ENCODE measurements around the gene MSX1.

The MSX1 gene

DNA sequence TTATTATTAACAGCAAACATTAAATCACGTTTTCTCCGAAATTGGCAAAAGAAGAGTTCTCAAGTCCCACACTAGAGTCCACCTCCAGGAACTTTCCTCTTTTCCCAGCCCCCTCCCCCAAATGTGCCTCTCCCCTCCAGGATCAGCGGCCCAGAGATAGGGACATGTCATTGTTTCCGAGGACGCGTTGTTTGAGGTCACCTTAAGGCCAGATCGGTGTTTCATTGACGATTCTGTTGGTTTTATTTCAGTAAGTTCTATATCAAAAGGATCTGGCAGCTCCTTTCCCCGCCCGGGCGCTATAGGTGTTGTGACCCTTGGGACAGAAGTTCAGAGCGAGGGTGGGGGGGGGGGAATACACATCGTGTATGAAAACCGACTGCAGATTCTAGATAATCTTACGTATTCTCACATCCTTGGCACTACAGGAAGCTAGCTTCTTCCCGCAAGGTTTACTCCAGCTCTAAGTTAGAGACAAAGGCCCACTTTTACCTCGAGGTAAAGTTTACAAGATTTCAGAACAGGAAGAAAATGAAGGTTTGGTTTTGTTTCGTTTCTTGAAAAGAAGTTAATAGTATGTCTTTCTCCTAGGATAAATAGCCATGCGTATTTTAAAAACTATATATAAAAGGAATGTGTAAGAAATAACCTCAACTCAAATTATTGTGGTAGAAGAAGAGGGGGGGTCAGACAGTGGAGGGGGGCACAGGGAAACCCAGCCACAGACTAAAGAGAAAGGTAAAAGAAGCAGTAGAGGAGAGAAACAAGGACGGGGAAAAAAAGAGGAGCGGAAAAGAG lies 739 bp upstream of the MSX1 start:
- no peak for DNase-seq

DNA sequence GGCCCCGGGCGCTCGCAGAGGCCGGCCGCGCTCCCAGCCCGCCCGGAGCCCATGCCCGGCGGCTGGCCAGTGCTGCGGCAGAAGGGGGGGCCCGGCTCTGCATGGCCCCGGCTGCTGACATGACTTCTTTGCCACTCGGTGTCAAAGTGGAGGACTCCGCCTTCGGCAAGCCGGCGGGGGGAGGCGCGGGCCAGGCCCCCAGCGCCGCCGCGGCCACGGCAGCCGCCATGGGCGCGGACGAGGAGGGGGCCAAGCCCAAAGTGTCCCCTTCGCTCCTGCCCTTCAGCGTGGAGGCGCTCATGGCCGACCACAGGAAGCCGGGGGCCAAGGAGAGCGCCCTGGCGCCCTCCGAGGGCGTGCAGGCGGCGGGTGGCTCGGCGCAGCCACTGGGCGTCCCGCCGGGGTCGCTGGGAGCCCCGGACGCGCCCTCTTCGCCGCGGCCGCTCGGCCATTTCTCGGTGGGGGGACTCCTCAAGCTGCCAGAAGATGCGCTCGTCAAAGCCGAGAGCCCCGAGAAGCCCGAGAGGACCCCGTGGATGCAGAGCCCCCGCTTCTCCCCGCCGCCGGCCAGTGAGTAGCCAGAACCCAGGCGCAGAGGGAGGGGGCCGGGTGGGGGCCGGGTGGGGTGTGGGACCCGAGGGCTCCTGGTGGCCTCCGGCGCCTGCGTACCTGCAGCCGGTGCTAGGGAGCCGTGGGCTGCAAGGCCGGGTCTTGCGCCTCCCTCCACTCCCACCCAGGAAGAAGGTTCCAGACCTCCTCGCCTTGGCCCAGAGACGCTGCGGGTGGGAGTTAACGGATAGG lies 534 bp downstream of the MSX1 start:
- no peak for DNase-seq

DNA sequence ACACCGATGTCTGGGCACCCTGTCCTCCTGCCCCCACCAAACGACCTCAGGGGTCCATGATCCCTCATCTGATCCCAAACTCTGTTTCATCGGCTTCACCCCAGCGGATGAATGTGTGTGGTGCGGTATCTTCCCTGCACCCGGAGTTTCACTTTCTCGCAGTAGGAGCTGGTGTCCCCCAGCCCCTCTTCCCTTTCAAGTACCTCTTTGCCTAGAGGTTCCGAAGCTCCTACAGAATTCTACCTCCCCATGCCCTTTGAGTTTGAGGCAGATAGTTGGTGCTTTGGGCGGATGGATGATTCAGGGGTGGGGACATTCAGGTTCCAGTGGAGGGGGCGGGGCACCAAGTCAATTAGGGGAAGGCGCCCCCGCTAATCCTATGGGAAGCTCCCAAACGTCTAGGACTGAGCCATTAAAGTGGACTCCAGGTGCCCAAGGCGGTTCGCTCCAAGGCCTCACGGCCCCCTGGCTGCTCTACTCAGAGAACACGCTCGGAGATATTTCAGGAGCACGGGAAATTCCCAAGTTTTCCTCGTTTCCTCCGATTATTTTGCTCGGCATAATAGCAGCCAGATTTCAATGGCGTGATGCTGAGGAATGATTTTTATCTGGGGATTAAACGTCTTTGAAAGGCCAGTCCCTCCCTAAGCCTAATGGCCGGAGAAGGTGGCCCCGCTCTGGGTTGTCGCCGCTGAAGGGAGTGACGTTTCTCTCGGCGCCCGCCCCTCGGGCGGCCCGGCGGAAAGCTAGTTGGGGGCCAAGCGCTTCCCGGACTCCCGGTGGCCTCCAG lies 1.3 kb downstream of the MSX1 start:
- no peak for DNase-seq

DNA sequence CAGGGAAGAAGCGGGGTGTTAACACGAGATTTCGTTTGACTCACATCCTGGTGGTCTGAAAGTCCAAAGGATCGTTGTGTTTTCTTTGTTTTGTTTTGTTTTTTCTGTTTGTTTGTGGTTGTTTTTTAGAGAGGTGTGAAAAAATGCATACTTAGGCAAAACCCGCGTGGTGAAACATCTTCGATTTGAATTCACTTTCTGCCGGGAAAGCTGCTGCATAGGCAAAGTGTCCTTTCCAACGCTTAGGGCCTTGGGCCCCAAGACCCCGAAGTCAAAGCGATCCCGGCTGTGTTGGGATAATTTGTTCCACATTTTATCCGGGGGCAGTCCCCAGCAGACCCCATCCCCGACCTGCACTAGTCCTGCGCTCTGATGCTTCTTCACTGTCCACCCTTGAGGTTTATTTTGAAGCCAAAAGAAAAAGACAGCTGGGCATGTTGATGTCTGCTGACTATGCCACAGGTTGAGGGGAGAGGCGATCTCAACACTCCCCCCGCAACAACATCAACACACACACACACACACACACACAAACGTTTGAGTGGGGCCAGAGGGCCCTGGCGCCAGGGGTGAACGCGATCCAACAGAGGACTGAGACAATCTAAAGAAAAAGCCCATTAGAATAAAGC lies 2.0 kb downstream of the MSX1 start:
- no peak for DNase-seq

DNA sequence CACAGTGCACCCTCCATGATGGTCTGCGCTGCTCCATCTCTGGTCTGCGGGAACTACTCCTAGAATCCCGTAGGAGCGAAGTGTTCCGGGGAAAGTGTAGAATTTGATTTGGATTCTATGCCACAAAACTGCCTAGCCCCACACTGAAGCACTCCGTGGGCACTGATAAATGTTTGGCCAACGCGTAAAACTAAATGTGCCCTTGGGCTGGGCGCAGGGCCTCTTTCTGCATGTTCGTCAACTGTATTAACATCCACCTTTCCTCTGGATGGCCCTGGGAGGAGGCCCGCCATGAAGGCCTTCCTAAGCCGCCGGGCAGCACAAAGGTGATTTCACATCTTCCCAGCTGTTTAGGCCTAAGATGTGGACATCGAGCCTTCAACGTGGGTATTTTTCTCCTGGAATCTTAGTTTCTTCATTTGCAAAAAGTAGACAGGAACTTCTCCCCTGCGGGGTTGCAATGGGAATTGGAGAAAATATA lies 2.6 kb downstream of the MSX1 start:
- DNase-seq, result no peak

DNA sequence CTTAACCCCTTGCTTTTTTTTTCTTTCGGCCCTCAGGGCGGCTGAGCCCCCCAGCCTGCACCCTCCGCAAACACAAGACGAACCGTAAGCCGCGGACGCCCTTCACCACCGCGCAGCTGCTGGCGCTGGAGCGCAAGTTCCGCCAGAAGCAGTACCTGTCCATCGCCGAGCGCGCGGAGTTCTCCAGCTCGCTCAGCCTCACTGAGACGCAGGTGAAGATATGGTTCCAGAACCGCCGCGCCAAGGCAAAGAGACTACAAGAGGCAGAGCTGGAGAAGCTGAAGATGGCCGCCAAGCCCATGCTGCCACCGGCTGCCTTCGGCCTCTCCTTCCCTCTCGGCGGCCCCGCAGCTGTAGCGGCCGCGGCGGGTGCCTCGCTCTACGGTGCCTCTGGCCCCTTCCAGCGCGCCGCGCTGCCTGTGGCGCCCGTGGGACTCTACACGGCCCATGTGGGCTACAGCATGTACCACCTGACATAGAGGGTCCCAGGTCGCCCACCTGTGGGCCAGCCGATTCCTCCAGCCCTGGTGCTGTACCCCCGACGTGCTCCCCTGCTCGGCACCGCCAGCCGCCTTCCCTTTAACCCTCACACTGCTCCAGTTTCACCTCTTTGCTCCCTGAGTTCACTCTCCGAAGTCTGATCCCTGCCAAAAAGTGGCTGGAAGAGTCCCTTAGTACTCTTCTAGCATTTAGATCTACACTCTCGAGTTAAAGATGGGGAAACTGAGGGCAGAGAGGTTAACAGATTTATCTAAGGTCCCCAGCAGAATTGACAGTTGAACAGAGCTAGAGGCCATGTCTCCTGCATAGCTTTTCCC lies 3.4 kb downstream of the MSX1 start:
- no peak for DNase-seq

DNA sequence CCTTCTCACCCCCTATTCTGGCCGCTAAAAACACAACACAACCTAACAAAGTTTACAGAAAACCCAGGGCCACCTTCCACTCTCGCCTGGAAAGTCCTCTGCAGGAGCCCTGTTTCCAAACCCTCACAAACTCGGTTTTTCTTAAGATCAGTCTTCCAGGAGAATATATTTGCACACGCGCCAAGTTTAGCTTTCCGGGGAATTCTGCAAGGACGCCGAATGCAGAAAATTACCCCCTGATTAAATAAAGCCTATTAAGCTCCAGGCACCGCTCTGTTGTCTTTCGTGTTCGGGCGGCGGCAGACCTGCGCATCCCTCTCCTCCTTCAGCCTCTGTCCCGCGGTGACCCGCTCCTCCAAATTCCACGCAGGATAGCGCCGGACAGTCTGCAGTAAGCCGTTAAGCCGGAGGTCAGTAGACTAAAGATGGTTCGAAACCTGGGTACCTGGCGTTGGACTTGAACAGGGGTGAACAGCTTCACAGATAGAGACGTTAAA lies 5.0 kb downstream of the MSX1 start:
- no peak for DNase-seq

DNA sequence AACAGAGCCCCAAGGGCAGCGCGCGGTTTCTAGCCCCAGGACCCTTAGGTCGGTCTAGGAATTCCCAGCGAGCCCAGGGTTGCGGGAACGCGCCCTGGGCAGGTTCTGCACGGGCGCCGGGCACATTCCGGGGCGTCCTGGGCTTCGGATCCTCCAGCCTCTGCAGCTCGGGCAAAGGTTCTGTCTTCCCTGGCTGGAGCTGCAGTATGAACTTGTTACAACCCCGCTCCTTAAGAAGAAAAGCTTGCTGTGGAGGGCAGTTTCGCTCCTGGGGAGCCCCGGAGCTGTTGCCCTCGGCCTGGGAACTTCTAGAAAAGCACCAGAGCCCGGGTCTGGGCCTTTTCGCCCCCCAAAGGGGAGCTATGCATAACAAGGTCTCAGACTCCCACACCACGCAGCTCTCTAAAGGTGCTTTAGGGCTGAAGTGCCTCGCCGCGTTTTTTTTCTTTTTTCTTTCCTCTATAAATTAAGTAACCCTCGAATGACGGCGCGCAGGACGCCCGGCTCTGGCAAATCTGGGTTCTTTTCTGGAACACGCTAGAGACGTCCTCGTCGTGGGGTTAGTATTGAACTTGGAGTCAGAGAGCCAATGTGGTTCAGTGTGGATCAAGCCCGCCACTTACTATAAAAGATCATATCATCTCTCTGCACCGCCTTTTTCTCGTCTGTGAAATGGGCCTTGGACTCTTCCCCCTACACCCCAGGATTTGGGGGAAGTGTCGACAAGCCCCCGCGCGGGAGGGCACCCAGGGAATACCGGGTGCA lies 5.7 kb downstream of the MSX1 start:
- no peak for DNase-seq

DNA sequence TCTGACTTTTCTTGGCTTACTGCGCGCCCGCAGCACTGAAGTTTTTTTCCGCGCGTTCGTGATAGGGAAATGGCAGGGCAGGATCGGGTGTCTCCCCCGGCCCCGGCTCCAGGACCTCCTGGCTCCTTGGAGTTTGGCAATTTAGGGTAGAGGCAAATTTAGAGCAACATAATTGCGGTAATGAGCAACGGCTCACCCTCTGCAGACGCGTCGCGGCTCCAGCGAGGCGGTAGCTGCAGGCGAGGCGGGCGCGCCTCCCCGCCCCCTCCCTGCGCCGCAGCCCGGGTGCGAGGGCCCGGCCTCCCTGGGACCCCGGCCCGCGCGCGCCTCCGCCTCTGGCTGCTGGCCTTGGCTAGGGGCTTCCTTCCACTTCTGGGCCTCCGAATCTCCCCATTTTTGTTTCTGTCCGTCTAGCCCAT lies 6.2 kb downstream of the MSX1 start:
- no peak for DNase-seq

DNA sequence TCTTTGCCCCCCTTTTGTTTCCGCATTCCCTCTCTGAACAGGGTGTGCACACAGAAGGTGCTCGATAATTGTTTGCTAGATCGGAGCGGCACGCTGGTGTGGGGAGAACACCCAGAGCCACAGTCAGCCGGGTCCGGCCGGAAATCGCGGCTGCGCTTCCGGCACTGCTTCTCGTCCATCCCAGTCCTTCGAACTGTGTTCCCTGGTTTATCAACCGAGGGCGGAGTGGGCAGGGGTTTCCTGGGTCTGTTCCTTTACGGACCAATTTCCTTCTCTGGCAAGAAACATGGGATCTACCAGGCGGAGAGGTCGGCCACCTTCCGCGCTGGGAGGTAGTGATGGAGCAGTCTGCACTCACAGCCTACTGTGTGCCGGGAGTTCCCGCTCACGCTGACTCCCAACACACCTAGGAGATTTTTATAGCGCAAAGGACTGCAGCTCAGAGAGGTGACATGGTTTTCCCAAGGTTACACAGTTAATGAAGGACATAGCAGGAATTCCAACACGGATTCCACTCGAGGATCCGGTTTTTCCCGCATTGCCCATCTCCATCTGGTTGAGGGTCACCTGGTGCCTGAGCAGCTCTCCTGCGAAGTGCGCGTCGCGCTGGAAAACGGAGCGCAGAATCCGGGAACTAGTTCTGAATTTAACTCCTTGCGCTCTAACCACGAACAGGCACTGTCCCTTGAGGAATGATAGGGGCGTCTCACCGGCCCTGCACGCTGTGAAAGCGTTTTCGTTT lies 6.8 kb downstream of the MSX1 start:
- DNase-seq, result no peak

DNA sequence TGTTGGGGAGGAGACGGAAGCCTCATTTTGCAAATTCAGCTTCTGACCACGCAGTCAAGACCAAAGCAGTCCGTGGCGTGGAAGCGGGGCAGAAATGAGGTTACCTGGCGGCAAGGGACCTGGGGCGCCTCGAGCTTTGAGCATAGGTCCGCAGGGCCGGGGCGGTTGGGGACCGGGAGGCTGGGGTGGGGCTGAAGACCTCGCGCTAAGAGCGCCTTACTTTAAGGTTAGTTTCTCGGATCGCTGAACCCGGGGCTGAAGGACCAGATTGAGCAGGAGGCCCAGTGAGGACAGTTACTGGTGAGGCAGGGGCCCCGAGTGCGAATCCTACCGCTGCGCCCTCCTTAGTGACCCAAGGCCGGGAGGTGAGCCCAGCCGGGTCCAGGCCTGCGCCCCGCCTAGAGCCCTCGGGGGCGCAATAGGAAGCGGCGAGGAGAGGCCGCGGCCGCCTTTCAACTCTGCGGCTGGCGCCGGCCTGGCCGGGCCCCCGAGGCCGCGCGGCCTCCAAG lies 7.5 kb downstream of the MSX1 start:
- DNase-seq, result no peak

DNA sequence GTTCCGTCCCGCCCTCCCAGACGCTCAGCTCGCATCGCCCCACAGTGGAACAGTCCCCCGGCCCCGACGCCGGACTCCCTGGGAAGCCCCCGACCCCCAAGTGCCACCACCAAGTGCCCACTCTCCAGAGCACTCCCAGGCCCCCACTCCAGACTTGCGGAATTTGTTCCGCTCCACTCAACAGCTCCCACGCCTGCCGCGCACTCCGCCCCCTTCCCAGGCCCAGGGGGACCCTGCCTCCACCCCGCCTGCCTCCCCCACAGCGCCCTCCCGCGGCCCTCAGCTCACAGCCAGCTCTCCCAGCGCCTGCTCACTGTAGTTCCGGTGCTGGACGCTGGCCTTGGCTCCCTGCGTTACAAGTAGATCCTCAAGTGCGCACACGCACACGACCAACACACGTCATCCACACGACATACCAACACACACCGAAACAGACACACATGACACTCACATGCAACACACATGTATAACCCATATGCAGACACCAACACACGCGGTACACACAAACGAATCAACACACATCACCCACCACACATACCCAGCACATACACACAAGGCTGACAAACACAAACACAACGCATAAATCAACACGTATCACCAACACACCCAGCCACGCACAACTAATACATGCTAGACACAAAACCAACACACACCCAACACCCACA lies 8.0 kb downstream of the MSX1 start:
- DNase-seq, result no peak

DNA sequence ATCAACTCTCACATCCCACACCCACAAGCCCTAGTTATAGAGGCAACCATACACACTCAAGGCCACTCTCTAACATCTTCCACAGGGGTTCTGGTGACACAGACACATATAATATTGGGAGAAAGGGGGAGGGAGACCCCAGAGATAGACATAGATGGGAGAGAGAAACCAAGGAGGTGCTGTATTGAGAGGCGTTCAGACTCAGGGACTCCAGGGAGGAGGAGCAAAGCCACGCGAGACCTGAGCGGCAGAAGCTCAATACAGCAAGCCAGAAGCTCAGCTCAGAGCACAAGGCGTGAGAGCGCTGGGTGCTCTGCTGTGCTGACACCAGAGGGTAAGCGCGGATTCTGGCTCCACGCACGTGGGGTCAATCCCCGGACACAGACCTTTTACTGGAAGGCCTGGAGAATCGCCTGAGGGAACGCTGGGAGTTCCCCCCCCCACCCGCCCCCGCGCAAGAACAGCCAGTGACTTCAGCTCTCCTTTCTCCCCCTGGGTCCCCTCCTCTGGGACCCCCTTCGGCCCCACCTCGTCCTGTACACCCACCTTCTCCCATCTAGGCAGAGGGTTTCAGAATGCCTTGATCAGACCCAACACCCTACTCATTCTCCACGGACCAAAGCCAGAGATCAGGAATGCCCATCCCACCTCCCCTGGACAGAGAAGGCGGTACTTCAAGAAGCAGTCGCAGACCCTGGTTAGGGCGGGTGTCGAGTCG lies 8.7 kb downstream of the MSX1 start:
- DNase-seq, result no peak

DNA sequence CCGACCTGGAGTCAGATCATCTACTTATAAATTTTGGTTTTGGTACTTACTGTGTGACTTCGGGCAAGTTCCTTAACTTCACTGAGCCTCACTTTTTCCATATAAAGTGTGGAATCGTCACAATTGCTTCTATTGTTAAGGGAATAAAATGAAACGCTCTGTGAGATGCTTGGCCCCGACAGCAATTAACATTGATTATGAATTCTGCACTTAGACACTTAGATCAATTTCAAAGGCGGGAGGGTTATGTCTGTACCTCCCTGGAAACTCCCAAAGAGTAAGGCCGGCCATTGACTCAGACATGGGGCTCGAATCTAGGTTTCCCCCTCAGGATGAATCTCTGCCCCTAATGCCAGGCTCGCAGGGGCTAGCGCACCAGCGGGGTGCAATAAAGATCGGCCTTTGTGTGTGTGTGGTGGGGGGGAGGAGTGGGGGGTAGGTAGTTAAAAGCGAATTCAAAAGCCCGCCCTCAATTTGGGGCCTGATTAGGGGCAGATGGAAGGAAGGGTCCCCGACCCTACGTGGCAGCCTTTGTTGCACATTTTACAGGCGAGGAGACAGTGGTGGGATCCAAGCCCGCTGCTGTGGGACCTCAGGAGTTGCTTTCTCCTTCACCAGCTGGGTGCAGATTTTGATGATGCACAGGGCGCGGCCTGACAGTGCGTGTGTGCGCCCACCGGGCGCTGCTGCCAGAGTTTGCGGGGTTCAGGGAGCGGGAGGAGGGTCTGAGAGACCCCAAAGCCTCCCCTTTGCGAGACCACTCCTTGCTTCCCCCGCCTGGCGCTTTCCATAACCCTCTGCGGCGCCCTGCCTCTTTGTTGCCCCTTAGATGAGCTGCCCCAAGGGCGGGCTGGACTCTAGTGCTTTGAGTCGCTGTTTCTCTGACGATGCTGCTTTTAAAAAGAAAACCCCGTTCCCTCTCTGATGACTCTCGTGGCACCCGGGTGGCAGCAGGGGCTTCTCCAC lies 9.6 kb downstream of the MSX1 start:
- DNase-seq, result no peak

DNA sequence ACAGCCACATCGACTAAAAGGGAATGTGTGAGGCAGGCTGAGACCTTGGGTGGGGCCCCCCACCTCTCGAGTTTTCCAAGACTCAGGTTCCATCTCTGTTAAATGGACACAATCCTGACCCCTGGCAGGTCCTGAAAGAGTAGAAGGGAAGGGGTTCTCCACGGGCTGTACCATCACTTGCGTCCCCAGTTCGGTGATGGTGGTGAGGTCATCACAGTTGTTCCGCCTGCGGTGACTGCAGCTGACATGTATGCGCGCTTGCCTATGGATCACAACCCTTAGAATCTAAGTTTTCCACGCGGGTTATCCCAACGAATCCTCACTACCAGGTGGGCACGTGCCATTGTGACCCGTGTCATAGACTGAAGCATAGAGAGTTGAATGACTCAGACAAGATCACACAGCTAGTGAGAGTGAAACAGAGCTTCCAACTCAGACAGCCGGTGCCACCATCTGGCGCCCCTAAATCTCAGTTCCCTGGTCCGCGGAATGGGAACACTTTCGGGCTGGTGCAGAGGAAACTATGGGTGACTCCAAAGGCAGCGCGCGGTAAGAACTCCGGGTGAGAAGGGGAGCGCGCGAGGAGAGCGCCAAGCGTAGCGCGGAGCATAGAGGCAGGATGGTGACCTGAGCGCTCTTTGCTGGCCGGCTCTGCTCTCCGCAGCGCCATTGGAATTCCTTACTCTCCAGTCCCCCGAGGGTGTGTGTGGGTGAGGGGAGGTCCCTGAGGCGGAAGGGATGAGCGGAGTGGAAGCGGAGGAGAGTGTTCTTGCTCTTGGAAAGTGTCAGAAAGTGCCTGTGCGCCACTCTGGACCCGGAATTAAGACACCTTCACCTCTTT lies 10.5 kb downstream of the MSX1 start:
- DNase-seq, result no peak

DNA sequence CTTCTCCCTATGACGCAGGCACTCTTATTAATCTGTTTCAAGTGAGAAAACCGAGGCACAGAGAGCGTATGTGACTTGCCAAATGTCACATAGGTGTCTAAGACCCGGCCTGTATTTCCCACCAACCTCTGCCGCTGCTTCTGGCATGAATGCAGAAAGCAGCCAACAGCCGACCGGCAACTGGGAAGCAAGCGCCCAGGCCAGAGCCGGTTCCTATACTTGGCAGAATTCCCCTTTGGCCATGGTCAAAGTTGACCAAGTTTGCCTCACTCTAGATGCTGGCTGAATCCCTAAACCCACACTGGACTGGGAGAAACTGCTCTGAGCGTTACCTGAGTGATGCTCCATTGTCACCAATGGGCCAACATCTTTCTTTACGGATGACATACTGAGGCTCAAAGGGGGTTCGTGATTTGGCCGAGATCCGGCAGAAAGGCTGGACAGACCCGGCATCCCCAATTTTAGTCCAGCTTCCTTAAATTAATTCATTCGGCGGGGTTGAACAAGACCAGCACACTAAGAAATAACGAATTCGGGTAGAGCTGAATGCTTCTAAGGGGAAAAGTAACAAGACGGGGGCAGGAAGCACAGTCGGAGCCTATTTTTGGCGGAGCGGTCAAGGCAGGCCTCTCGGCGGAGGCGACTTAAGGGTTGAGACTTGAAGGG lies 11.2 kb downstream of the MSX1 start:
- no peak for DNase-seq

Data from activated CD8-positive, alpha-beta memory T cell treated with anti-CD3 and anti-CD28 coated beads for 24 hours (primary cell).